GM11168 (cell line): ENCODE data around the gene FNDC11.
"Not testable (repeated sequence)": the region's sequence is repeated elsewhere in the genome, so short reads cannot be mapped to it uniquely, and the experiment has no call there.

Source experiments
- in situ Hi-C: fragments of 300-500 bp; cut with MboI; formaldehyde crosslinking; loops from one replicate; pipeline ENCODE4 v1.12.0; 2022; ENCODE audit warnings: low sequenced_read_pairs; ENCODE audit not compliant: unreplicated experiment

FNDC11 gene, protein sequence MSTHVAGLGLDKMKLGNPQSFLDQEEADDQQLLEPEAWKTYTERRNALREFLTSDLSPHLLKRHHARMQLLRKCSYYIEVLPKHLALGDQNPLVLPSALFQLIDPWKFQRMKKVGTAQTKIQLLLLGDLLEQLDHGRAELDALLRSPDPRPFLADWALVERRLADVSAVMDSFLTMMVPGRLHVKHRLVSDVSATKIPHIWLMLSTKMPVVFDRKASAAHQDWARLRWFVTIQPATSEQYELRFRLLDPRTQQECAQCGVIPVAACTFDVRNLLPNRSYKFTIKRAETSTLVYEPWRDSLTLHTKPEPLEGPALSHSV

DNA sequence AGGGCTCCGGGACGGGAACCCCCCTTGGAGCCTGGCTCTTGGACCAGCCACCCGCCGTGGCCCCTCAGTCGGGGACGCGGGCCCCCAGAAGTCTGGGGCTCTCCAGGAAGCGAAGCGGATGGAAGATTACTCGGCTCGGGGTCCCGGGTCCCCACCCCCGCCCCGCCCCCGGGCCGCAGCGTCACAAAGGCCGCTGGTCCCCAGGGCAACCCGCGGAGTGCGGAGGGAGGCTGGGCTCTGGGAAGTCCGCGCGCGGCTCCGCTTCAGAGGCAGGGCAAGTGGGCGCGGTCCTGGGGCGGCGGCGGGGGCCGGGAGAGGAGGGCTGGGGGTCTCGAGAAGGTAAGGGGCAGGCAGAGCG is at the start of gene FNDC11:
Gene FNDC11 (plus strand): TSS at position 227 of the 358 bp plus-strand sequence. CDS start 1,505 bp downstream, outside the sequence.
- in situ Hi-C loops = loop anchor here (10.0 kb wide), 1 partner anchor 301 kb away; no protein-coding TSS in a partner anchor

DNA sequence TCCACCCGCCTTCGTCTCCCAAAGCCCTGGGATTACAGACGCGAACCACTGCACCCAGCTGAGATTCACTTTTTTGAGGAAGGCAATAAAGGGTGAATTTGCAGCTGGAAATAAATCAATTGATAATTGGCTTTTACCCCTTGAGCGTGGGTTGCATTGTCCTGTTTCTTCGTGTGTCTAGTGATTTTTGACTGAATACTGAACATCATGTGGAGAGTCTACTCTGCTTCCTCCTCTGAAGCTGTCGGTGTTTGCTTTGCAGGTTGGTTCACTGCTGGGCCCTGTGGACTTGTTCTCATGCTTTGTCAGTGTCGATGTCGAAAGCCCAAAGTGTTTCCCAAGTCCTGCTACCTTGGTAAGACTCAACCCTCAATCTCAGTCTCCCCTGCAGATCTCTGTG is 49.3 kb upstream of the FNDC11 start:
- in situ Hi-C loops = no loop called here

DNA sequence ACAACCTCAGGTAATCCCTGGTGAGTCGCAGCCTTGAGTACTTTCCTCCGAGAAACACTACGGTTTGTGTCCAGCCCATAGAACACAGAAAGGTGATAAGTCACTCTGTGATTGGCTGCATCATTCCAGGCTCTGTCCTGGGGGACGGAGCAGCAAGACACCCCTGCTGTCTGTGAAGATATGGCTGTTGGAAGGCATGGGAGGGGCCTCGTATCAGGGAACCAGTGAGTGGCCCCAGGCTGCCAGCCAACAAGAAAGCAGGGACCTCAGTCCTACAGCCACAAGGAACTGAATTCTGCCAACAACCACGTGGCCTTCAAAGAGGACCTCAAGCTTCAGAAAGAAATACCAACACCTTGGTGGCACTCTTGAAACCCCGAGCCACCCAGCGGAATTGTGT is 48.7 kb upstream of the FNDC11 start:
- in situ Hi-C loops = no loop called here

DNA sequence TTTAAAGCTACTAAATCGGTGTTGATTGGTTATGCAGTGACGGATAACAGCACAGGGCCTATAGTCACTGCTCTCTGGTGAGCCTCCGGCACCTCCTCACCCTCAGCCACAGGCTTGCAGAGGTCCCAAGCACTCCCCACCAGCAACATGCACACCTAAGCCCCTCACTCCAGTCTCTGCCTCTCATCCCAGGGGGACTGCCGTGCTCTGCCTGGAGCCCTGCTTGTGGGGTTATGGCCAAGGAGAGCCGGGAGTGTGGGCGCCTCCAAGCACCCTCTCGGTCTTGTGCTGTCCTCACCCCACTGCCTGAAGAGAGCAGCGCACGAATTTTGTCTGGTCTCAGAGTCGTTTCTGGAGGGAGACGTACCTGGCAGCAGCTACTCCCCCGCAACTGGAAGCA is 48.2 kb upstream of the FNDC11 start:
- in situ Hi-C loops = no loop called here

DNA sequence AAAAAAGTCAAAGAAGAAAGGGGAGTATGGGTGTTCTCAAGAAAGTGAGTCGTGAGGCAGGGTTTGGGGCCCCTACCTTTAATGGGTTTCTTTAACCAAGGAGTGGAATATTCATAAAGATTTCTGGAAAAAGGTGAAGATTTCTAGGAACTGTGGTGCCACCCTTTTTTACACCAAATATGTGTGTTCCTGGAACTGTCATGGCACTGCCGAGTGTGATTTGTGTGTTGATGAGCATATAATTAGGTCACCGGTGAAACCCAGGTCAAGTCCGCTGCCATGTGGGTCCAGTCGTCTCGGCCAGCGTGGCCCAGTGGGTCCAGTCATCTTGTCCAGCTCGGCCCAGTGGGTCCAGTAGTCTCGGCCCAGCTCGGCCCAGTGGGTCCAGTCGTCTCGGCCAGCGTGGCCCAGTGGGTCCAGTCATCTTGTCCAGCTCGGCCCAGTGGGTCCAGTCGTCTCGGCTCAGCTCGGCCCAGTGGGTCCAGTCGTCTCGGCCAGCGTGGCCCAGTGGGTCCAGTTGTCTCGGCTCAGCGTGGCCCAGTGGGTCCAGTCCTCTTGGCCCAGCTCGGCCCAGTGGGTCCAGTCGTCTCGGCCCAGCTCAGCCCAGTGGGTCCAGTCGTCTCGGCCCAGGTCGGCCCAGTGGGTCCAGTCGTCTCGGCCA is 46.7 kb upstream of the FNDC11 start:
- in situ Hi-C loops = no loop called here

DNA sequence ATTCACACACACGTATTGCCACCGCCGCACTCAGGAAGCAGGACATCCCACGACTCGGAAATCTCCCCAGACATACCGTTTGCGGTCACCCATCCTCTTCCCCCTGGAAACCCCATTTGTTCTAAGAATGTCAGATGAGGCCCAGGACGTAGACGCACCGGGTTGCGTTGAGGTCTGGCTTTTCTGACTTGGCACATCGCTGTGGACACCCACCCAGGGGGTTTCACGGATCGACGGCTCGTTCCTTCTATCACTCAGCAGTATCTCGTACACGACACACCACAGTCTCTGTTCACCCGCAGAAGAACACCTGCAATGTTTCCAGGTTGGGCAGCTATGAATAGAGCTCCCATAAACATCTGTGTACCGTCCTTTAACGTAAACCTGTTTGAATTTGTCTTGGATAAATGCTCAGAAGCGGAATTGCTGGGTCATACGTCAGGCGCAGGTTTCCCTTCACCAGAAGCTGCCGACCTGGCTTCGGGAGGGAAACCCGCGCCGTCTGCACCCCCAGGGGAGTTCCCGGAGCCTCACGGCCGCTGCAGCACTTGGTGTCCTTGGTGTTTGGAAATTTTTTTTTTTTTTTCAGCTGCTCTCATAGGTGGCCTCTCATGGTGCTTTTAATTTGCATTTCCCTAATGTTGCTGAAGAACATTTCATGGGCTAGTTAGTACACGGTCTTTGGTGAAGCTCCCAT is 45.7 kb upstream of the FNDC11 start:
- in situ Hi-C loops = no loop called here

DNA sequence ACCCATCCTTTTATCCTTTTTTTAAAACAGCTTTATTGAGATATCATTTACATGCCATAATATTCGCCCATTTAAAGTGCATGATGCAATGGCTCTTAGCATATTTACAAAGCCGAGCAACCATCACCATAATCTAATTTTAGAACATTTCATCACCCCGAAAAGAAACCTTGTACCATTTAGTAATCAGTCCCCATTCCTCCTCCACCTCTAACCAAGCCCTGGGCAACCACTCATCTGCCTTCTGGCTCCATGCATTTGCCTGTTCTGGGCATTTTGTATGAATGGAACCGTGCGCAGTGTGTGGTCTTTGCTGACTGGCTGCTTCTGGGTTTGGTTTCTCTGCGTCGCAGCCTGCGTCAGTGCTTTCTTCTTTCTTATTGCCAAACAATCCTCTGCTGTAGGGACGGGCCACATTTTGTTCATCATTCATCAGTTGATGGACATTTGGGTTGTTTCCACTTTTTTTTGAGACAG is 44.8 kb upstream of the FNDC11 start:
- in situ Hi-C loops = no loop called here

DNA sequence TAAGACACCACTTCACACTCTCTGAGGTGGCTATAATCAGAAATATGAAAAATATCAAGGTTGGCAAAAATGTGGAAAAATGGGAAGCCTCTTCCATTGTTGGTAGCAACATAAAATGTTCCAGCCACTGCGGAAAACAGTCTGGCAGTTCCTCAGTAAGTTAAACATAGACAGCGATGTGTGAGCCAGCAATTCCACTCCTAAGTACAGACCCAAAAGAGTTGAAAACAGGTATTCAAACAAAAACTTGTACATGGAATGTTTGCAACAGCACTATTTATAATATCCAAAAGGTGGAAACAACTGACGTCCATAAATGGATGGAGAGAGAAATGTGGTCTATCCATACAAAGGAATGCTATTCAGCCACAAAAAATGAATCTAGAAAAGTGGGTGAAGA is 40.8 kb upstream of the FNDC11 start:
- in situ Hi-C loops = no loop called here

DNA sequence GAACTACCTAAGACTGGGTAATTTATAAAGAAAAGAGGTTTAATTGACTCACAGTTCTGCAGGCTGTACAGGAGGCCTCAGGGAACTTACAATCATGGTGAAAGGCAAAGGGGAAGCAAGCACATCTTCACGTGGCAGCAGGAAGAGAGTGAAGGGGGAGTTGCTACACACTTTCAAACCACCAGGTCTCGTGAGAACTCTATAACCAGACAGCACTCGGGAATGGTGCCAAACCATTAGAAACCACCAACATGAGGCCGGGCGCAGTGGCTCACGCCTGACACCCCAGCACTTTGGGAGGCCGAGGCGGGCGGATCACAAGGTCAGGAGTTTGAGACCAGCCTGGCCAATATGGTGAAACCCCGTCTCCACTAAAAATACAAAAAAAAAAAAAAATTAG is 39.4 kb upstream of the FNDC11 start:
- in situ Hi-C loops = not testable (repeated sequence)

DNA sequence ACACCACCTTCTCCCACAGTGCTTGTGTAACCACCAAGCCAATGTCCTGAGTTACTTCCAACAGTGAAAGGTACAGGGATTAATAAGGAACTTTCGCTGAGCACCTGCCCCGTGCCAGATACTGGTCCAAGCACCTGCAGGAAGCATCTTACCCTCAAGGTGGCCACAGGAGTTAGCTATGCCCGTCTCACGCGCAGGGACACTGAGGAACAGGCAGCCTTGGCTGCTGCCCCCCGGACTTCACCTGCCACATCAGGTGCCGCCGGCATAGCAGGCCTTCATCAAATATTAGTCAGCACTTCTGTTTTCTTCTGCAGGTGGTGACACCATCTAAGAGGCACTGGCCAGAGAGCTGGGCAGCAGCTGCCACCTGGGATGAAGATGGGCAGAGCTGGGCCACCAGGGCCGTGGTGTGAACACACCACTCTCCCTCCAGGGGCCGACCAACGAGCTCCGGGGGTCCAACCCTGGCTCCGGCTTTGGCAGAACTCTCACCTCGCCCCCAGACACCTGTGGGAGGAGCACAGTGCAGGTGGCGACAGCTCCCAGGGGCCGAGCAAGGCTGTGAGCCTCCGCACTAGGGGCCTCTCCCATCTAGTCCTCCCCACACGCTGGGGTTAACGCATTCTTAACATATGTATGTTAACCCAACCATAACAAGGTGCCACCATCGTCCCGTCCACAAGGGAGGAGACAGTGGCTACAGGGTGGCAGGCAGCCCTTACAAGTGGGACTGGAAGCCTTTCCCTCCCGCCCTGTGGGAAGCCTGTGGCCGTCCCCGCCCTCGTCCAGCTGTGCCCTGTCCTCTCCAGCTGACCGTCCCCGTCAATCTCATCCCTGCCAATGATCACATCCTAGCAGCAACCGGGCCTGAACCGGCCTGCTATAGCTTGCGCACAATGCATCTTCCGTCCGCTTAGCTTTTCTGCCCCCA is 36.3 kb upstream of the FNDC11 start:
- in situ Hi-C loops = no loop called here

DNA sequence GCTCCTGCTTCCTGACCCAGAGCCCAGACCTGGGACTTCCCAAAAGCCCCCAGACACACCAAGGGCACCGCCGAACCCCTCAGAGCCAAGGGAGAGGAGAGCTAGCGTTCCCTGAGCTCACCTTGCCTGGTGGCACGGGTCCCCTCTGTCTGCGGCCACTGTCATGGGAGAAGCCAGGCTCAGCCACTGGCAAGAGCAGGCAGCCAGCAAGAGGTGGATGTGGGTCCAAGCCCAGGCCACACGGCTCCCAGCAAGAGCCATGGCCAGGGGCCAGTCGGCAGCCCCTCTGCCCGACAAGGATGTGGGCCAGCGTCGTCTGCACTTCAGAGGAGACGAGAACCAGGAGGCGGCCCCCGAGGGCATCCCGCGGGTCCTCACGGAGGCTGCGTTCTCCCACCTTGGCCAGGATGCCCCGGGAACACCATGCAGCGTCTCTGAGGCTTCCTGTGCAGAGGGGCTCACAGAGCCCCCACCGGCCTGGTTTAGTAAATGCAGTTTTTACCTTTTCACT is 35.6 kb upstream of the FNDC11 start:
- in situ Hi-C loops = no loop called here

DNA sequence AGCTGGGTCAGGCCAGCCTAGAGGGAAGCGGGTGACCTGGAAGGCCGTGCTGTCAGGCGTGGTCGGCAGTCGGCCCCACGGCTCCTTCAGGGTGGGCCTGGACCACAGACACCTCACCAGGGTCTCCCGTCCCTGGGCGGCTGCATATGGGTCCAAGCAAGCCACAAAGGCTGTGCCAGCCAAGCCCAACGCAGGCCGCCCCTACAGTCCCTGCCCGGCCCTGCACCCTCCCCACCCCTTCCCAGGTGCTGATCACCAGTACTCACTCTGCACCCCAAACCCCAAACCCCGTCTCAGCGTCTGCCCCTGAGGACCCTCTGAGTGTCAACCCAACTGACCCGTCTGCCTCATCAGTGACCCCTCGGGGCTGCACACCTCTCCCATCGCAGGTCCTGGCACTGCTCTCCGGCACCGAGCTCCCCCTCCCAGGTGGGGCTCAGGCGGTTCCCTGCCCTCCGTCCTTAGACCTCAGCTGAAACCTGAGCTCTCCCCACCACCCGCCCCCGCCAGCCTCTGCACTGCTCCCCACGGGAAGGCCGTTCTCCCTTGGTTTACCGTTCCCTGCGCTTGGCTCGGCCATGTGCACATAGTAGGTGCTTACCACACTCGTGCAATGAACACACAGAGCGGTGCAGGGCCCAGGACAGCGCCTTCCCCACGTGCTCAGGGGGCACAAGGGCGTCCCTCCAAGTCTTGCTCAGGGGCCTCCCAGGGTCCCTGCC is 34.9 kb upstream of the FNDC11 start:
- in situ Hi-C loops = no loop called here

DNA sequence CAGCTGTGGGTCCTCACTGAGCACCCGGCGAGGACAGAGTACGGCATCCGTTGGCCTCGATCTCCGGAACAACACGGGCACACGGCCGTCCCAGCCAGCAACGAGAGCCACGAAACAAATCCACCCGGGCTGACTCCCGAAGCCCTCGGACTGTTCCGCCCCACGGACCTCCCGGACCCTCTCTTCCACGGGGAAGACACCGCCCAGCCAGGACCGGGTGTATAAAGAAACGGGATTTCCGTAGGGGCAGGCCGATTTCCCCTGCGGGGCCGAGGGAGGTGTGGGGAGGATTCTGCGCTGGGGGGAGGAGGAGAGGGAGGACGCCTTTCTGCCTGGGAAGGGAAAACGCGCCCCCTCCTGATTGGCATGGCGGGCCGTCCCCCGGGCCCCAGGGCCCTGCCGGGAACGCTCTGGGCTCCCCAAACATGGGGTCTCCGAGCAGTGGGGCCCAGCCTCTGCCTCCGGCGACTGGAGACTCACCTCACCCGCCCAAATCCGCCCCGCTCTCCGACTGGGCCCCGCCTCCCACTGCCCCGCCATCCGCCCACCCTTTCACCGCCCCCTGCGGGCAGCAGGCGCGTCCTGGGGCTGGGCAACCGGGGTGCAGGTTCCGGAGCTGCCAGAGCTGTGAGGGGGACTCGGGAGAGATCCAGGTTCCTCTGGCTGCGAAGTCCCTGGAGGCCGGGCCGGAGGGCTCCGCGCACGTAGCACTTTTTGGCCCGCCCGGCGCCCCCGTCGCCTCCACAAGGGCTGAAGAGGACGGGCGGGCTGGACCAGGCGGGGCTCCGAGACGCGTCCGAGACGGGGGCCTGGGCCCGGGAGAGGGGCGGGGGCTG is 34.1 kb upstream of the FNDC11 start:
- in situ Hi-C loops = no loop called here

DNA sequence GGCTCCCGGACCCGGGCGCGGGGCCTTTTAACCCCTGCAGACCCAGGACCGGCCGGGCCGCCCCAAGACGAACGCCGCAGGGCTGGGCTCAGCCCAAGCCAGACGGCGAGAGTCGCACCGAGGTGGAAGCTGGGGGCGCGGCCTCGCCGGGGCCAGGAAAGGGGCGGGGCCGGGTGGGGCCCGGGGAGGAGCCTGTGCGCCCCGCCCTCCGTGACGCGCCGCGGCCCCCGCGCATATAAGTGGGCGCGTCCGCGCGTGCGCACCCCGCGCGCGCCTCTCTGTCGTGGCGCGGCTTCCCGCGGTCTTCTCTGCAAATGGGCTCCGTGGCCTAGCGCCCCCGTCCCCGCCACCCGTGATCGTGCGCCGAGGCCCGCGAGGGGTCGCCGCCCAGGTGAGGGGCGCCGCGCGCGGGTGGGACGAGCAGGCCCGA is 33.4 kb upstream of the FNDC11 start, which contains the start of gene PPDPF:
Gene PPDPF (plus strand): TSS at position 262 of the 430 bp plus-strand sequence. CDS start 544 bp downstream, outside the sequence.
- in situ Hi-C loops = no loop called here

DNA sequence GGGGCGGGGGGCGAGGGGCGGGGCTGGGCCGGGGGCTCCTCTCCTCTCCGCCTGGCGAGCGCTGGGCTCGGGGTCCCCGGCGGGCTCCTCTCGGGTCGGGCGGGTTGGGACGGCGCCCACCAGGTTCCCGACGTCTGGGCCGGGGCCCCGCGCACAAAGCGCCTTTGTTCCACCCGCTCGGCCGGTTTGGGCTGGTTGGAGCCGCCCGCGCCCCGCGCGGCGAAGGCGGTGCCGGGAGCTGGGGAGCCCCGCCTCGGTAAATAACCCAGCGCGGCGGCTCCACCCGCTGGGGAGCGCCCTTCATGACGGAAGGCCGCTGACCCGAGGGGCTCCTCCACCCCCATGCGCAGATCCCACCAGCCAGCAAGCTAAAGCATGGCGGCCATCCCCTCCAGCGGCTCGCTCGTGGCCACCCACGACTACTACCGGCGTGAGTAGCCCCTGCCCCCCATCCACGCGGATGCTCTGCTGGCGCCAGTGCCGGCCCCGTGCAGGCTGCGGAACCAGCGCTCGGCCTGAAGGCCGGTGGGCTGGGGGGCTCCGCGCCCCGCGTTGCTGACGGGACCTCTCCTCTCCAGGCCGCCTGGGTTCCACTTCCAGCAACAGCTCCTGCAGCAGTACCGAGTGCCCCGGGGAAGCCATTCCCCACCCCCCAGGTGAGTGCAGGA is 32.9 kb upstream of the FNDC11 start:
- in situ Hi-C loops = no loop called here

DNA sequence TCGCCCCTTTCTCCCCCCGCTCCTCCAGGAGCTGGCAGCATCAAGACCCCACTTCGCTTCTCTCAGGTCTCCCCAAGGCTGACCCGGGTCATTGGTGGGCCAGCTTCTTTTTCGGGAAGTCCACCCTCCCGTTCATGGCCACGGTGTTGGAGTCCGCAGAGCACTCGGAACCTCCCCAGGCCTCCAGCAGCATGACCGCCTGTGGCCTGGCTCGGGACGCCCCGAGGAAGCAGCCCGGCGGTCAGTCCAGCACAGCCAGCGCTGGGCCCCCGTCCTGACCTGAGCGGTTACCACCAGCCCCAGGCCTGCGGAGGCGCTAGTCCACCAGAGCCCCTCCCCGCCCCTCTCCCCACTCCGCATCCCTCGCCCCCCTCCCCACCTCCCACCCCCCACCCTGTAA is 32.4 kb upstream of the FNDC11 start:
- in situ Hi-C loops = no loop called here

DNA sequence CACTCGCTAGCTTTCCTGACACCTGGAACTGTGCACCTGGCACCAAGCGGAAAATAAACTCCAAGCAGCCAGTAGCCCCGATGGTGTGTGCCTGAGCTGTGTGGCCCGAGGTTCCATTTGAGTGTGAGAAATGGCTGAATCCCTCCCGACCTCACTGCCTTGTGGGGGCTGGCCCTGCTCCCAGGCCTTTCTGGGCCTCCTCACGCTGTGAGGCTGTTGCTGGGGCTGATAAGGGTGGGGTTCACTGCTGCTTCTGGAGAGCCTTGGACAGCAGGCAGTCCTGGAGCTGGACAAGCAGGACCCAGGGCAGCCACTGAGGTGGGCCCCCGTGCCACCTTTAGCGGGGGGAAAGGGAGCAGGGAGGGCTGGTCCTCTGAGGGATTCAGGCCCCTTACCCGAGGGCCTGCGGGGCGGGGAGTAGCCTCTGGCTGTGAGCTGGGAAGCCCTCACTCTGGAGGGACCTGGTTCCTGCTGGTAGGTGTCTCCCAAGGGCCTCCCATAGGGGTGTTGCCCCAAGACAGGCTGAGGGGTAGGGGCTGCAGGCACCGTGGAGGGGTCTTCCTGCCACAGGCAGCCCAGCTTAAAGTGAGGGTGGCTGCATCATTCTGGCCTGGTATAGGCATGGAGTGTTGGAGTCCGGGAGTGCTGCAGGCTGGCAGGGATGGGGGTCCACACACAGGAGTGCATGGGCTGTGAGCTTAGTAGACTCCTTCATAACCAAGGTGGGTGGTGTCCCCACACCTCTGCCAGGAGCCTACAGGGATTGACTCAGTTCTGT is 31.7 kb upstream of the FNDC11 start:
- in situ Hi-C loops = no loop called here
